Neural progenitor cell (in vitro differentiated cells): ENCODE data around the gene SAG. TPM values are rescaled to one million over a fixed set of nuclear protein-coding genes. Genes with fewer than 3 reads are reported as not detected.

Experiments used
- DNase-seq: peaks from one replicate; pipeline ENCODE4 v3.0.0-alpha.2; 2016; ENCODE audit warnings: low spot score
- H2AFZ ChIP-seq: fragments of 200-600 bp; sonication (generic); replicated peaks from 2 replicates; pipeline ENCODE4 v1.6.1; 2016; ENCODE audit warnings: antibody characterized with exemption
- H3F3A ChIP-seq: fragments of 200-600 bp; sonication (generic); 2 replicates; pipeline ENCODE4 v1.6.1; 2016; ENCODE audit warnings: antibody characterized with exemption, low read depth
- H3K27ac ChIP-seq: fragments of 200-600 bp; sonication (generic); 2 replicates; pipeline ENCODE4 v1.5.1; 2016; ENCODE audit warnings: mild to moderate bottlenecking
- H3K27me3 ChIP-seq: fragments of 200-600 bp; sonication (generic); 2 replicates; pipeline ENCODE4 v1.6.1; 2016; ENCODE audit warnings: mild to moderate bottlenecking, moderate library complexity
- H3K36me3 ChIP-seq: fragments of 200-600 bp; sonication (generic); 2 replicates; pipeline ENCODE4 v1.5.1; 2016
- H3K4me1 ChIP-seq: fragments of 200-600 bp; sonication (generic); 2 replicates; pipeline ENCODE4 v1.6.1; 2016; ENCODE audit warnings: mixed run types
- H3K4me2 ChIP-seq: fragments of 200-600 bp; sonication (generic); 2 replicates; pipeline ENCODE4 v1.6.1; 2016
- H3K4me3 ChIP-seq: fragments of 200-600 bp; sonication (generic); 2 replicates; pipeline ENCODE4 v1.5.1; 2016
- H3K79me2 ChIP-seq: fragments of 200-600 bp; sonication (generic); 2 replicates; pipeline ENCODE4 v1.6.1; 2016; ENCODE audit warnings: low read depth
- H3K9ac ChIP-seq: fragments of 200-600 bp; sonication (generic); 2 replicates; pipeline ENCODE4 v1.6.1; 2016
- H3K9me3 ChIP-seq: fragments of 200-600 bp; sonication (generic); 2 replicates; pipeline ENCODE4 v1.5.1; 2016; ENCODE audit warnings: low read depth
- H4K20me1 ChIP-seq: fragments of 200-600 bp; sonication (generic); 2 replicates; pipeline ENCODE4 v1.6.1; 2016; ENCODE audit warnings: low read depth
- H3K27ac Mint-ChIP-seq: 3 replicates; pipeline ENCODE4 v1.8.0; 2021; ENCODE audit warnings: mixed read lengths
- H3K27me3 Mint-ChIP-seq: 2 replicates; pipeline ENCODE4 v1.8.0; 2022; ENCODE audit warnings: low read depth, mild to moderate bottlenecking, inconsistent platforms, moderate library complexity, mixed read lengths; ENCODE audit not compliant: insufficient read depth
- H3K36me3 Mint-ChIP-seq: 3 replicates; pipeline ENCODE4 v1.8.0; 2021; ENCODE audit warnings: mixed read lengths
- H3K4me1 Mint-ChIP-seq: 3 replicates; pipeline ENCODE4 v1.8.0; 2021; ENCODE audit warnings: mixed read lengths
- H3K4me3 Mint-ChIP-seq: 3 replicates; pipeline ENCODE4 v1.8.0; 2021; ENCODE audit warnings: mild to moderate bottlenecking, moderate library complexity, mixed read lengths
- H3K9me3 Mint-ChIP-seq: 3 replicates; pipeline ENCODE4 v1.8.0; 2020; ENCODE audit warnings: mixed read lengths
- CTCF ChIP-seq: fragments of 200-600 bp; sonication (generic); IDR thresholded peaks from 2 replicates; pipeline ENCODE4 v1.5.1; 2017; ENCODE audit warnings: antibody characterized with exemption, mild to moderate bottlenecking
- EZH2 ChIP-seq: fragments of 200-600 bp; sonication (generic); IDR thresholded peaks from 2 replicates; pipeline ENCODE4 v1.6.1; 2017; ENCODE audit warnings: antibody characterized with exemption, mild to moderate bottlenecking, moderate library complexity
- EZH2phosphoT487 ChIP-seq: fragments of 200-600 bp; sonication (generic); IDR thresholded peaks from 2 replicates; pipeline ENCODE4 v1.6.1; 2017; ENCODE audit warnings: antibody characterized with exemption
- total RNA-seq: library from RNA; depleted of rRNA; stranded (reverse); fragments of >200 nt; gene quantifications from 2 replicates; pipeline ENCODE4 v1.2.3, GENCODE V29; 2015; ENCODE audit warnings: low replicate concordance

Gene SAG
- total RNA-seq, 1 donor from 2014 or later: not detected

GRCh38 chr2:233285921-233286320 lies 21.7 kb upstream of the SAG start:
- no peak overlapping the region for H3K4me3 ChIP-seq
- peaks cover 6% of the 10 kb centered on the region for H3K36me3 ChIP-seq
- no peaks in the 10 kb centered on the region for H3F3A ChIP-seq
- no peaks in the 10 kb centered on the region for H3K9me3 ChIP-seq
- H3K79me2 ChIP-seq: no peaks in the 10 kb centered on the region
- H3K4me3 Mint-ChIP-seq: no peak overlapping the region
- H3K36me3 Mint-ChIP-seq: peaks cover 42% of the 10 kb centered on the region
- DNase-seq: no peak
- H2AFZ ChIP-seq: no peak overlapping the region
- no peak overlapping the region for H3K27ac ChIP-seq
- TF ChIP-seq CTCF: no peak
- no peak for TF ChIP-seq EZH2
- no peak for TF ChIP-seq EZH2phosphoT487
- H4K20me1 ChIP-seq: peaks cover 22% of the 10 kb centered on the region
- peak overlapping the region; percentile 84 for H3K27ac Mint-ChIP-seq
- no peaks in the 10 kb centered on the region for H3K27me3 ChIP-seq
- H3K9ac ChIP-seq: no peak overlapping the region
- H3K4me1 Mint-ChIP-seq: peaks cover 12% of the 10 kb centered on the region
- no peaks in the 10 kb centered on the region for H3K27me3 Mint-ChIP-seq
- H3K9me3 Mint-ChIP-seq: no peaks in the 10 kb centered on the region
- H3K4me2 ChIP-seq: no peak overlapping the region
- H3K4me1 ChIP-seq: peaks cover 8% of the 10 kb centered on the region

- H3K27me3 Mint-ChIP-seq: no peaks in the 10 kb centered on the region
- Histone ChIP-seq H3K9me3 (no peaks in the 10 kb centered on the region), H3K79me2 (no peaks in the 10 kb centered on the region), H3K4me2 (no peak overlapping the region), H3K27ac (no peak overlapping the region), H3K4me1 (peaks cover 8% of the 10 kb centered on the region), H3F3A (no peaks in the 10 kb centered on the region), H3K4me3 (no peak overlapping the region), H4K20me1 (peaks cover 22% of the 10 kb centered on the region), H2AFZ (no peak overlapping the region), H3K27me3 (no peaks in the 10 kb centered on the region), H3K36me3 (peaks cover 3% of the 10 kb centered on the region), H3K9ac (no peak overlapping the region)
- no peak for DNase-seq
- TF ChIP-seq EZH2phosphoT487 (no peak), EZH2 (no peak), CTCF (no peak)
- no peak overlapping the region for H3K27ac Mint-ChIP-seq
- H3K4me1 Mint-ChIP-seq: peaks cover 12% of the 10 kb centered on the region
- no peaks in the 10 kb centered on the region for H3K9me3 Mint-ChIP-seq
- peaks cover 36% of the 10 kb centered on the region for H3K36me3 Mint-ChIP-seq
- no peak overlapping the region for H3K4me3 Mint-ChIP-seq
These were observed 19.7 kb upstream of the SAG start for GRCh38 chr2:233287871-233288270.

GRCh38 chr2:233288663-233289062 lies 19.0 kb upstream of the SAG start:
- H3K36me3 Mint-ChIP-seq: peaks cover 38% of the 10 kb centered on the region
- no peak overlapping the region for H3K9ac ChIP-seq
- H3K4me3 ChIP-seq: no peak overlapping the region
- no peaks in the 10 kb centered on the region for H3F3A ChIP-seq
- H3K79me2 ChIP-seq: no peaks in the 10 kb centered on the region
- no peak overlapping the region for H3K27ac ChIP-seq
- no peaks in the 10 kb centered on the region for H3K27me3 Mint-ChIP-seq
- peaks cover 8% of the 10 kb centered on the region for H3K4me1 ChIP-seq
- H2AFZ ChIP-seq: no peak overlapping the region
- peaks cover 22% of the 10 kb centered on the region for H4K20me1 ChIP-seq
- H3K27ac Mint-ChIP-seq: peak overlapping the region; percentile 86
- peak overlapping the region; percentile 30 for H3K4me3 Mint-ChIP-seq
- no peaks in the 10 kb centered on the region for H3K9me3 ChIP-seq
- DNase-seq: peak; percentile 14
- H3K9me3 Mint-ChIP-seq: no peaks in the 10 kb centered on the region
- H3K4me2 ChIP-seq: no peak overlapping the region
- no peaks in the 10 kb centered on the region for H3K27me3 ChIP-seq
- TF ChIP-seq CTCF (no peak), EZH2phosphoT487 (no peak), EZH2 (no peak)
- peaks cover 12% of the 10 kb centered on the region for H3K4me1 Mint-ChIP-seq
- no peaks in the 10 kb centered on the region for H3K36me3 ChIP-seq

- no peaks in the 10 kb centered on the region for H3K27me3 Mint-ChIP-seq
- H3K4me2 ChIP-seq: no peak overlapping the region
- no peaks in the 10 kb centered on the region for H3K27me3 ChIP-seq
- DNase-seq: no peak
- no peaks in the 10 kb centered on the region for H3K36me3 ChIP-seq
- H3F3A ChIP-seq: no peaks in the 10 kb centered on the region
- peaks cover 8% of the 10 kb centered on the region for H3K4me1 ChIP-seq
- peaks cover 22% of the 10 kb centered on the region for H4K20me1 ChIP-seq
- no peak overlapping the region for H3K4me3 Mint-ChIP-seq
- H3K9ac ChIP-seq: no peak overlapping the region
- peaks cover 44% of the 10 kb centered on the region for H3K36me3 Mint-ChIP-seq
- TF ChIP-seq CTCF (no peak), EZH2phosphoT487 (no peak), EZH2 (no peak)
- no peaks in the 10 kb centered on the region for H3K9me3 Mint-ChIP-seq
- peaks cover 12% of the 10 kb centered on the region for H3K4me1 Mint-ChIP-seq
- H3K79me2 ChIP-seq: no peaks in the 10 kb centered on the region
- H3K4me3 ChIP-seq: no peak overlapping the region
- no peaks in the 10 kb centered on the region for H3K9me3 ChIP-seq
- H3K27ac ChIP-seq: no peak overlapping the region
- no peak overlapping the region for H3K27ac Mint-ChIP-seq
- H2AFZ ChIP-seq: no peak overlapping the region
These were observed 18.0 kb upstream of the SAG start for GRCh38 chr2:233289648-233290047.
